Measurements from ENCODE around the gene SKP1.

Gene SKP1

GRCh38 chr5:134143431-134143830, 33.3 kb downstream of the SKP1 start:
- no peak for DNase-seq

DNA sequence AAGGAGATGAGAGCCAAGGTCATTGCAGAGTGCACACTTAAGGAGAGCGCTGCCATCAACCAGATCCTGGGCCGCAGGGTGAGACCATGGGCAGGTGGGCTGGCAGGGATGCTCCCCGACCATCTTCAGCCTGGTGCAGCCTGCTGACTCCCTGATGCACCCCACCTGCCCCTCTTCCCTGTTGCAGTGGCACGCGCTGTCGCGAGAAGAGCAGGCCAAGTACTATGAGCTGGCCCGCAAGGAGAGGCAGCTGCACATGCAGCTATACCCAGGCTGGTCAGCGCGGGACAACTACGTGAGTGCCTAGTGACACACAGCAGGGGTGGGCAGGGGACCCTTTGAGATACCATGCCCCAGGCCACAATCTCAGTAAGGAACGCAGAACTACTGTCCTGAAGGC, 33.9 kb downstream of the SKP1 start:
- no peak for DNase-seq

DNA sequence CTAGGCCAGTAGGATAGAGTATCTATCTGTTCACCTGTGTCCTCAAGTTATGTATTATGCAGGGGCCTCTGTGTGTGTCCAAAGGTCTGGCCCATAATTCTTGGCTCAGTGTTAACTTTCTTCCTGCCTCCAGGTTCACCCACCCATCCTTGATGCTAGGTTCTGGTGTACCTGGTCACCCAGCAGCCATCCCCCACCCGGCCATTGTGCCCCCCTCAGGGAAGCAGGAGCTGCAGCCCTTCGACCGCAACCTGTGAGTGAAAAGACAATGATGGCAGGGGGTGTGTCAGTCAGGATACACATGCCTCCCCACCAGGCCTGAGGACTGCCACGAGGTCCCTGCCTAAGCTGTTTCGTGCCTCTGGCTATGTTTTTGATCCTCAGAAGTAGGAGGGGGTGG, 34.7 kb downstream of the SKP1 start:
- no peak for DNase-seq

- no peak for DNase-seq
Measured at GRCh38 chr5:134141331-134142050, 35.3 kb downstream of the SKP1 start.

DNA sequence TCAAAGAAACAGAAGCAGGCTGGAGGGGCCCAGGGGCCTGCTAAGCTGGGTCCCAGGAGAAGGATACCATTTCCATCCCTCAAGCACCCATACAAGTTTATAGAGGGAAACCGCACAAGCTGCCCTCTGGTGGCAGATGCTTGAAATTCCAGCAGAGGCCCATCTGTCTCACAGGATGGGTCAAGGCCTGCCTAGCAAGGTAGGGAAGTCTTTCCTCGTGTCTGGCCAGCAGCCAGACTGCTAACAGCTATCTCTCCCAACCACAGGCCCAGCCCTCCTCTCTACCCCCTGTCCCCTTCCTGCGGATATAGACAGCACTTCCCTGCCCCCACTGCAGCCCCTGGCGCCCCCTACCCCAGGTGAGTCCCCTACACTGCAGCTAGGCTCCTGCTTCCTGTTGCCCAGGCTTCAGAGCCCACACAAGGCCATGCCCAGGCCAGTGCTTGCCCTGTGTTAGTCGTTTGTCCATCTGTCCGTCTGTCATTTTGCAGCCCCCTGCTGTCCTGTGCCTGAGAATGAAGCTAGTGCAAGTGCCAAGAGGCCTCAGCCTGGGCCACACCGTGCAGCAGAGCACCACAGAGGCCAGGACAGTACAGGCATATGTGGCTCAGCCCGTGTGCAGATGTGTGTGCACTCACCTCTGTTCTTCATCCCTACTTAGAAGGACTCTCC, 36.1 kb downstream of the SKP1 start:
- DNase-seq, result peak; percentile 53 to 78

DNA sequence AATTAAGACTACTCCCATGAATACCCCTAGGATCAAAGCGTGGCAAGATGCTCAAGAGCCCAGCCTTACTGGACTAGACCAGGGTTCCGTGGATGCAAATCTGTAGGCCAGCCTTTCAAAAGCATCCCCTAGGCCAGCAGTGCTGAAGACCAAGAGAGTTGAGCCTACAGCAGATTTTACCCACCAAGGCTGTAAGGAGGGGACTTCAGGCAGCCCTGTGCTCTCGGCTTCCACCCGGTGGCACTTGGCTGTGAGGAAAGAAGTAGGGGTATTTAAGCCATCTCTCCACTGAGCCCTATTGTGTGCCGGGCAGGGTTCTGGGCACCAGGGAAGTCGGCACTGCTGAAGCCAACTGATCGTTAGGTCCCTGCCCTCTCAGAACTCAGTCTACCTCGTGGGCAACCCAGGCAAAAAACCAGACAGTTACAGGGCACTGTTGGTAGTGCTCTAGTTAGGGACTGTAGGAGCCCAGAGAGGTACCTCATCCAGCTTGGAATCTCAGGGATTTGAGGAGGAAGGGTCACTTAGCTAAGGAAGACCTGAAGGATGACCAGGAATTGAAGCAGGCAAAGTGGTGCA, 36.8 kb downstream of the SKP1 start:
- DNase-seq, result no peak

GRCh38 chr5:134139377-134139851, 37.3 kb downstream of the SKP1 start:
- DNase-seq, result no peak

GRCh38 chr5:134138416-134139376, 38.1 kb downstream of the SKP1 start:
- no peak for DNase-seq

DNA sequence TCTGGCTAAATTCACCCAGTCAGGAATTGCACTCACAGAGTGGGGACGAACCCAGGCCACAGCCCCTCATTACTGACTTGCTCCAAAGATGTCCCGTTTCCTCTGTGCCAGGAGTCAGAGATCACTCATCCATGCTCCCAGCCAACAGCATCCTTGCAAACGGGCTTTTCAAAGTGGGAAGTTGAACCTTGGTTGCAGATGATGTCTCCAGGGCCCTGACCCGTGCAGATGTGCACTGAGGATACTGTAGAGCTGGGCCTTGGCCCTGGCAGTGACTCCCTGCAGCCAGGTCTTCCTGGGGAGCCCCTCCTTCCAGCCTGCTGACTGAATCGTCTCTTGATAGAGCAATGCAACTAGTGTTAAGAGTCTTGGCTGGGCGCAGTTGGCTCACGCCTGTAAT, 40.0 kb downstream of the SKP1 start:
- no peak for DNase-seq

- DNase-seq, result peak in 1 of 2 experiments; percentile 8
Measured at GRCh38 chr5:134136221-134136631, 40.5 kb downstream of the SKP1 start.

DNA sequence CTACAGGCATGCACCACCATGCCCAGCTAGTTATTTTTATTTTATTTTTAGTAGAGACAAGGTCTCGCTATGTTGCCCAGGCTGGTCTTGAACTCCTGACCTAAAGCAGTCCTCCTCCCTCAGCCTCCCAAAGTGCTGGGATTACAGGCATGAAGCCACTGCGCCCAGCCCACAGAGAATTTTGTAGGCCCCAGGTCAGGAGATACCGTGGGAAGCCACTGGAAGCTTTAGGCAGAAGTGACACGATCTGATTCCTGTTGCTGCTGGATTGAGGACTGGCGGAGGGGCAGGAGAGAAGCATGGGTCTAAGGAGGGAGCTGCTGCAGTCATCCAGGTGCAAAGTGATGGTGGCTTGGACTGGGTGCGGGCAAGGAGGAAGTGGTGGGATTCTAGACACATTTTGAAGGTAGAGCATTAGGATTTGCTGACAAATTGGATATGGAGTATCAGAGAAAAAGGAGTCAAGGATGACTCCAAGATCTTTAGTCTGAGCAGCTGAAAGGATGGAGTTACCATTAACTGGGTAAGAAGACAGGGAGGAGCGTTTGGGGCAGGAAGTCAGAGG, 41.6 kb downstream of the SKP1 start:
- DNase-seq, result no peak

DNA sequence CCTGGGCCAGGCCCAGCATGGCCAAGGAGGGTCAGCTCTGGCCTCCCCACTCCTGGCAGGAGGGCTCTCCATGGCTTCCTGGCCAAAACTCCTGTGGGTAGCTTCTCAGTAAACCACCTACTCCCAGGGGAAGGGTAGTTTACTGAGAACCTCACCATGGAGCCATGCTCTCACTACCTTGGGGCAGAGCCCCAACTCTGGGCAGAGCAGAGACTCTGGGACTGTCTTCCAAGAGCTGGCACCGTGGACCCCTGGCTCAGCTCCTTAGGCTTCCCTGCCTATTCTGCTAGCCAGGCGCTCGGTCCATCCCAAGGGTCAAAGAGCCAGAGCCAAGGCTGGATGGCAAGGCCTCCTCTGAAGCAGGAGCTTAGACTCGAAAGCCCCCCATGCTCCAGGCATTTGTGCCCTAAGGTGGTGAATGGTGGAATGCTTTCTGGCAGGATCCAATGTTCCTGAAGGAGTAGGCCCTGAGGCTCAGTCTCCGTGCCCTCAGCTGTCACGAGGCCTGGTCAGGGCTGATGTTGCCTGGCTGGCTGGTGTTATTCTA, 42.7 kb downstream of the SKP1 start:
- no peak for DNase-seq

DNA sequence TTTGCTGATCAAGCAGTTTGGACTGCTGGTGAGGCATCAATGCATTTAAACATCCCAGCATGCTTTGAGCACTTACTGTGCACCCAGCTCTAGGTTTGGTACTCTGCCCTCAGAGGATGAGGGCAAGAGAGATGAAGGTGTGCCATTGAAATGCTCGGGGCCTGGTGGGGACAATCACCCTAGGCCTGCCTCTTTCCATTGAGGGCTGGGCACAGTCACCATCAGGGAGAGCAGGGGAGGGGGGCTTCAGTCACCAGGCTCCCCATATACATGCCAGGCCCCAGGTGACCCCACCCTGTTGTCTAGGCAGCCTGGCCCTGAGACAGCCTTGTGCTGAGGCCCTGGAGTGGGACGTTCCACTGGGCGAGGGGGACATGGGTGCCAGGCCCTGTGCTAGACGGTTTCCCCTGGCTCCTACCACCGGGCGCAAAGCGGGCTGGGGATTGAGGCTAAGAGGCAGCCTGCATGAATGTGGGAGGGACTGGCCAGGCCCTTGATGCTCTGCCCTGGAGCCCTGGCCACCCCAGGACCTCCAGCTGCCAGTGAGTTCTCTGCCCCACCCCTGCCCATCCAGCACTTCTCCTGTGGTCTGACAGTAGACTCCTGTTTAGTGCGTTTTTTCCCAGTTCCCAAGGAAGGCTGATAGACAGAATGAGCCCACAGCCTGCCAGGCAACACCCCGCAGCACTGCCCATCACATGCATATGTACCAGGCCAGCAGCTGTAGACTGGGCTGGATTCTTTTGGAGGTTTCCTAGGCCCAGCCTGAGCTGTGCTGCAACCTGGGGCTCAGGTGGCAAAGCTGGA, 43.4 kb downstream of the SKP1 start:
- no peak for DNase-seq

- no peak for DNase-seq
Measured at GRCh38 chr5:134132372-134133187, 44.2 kb downstream of the SKP1 start.

- DNase-seq, result no peak
Measured at GRCh38 chr5:134131578-134132350, 45.0 kb downstream of the SKP1 start.

GRCh38 chr5:134131165-134131564, 45.6 kb downstream of the SKP1 start:
- no peak for DNase-seq

- DNase-seq, result no peak
Measured at GRCh38 chr5:134130239-134130945, 46.4 kb downstream of the SKP1 start.

GRCh38 chr5:134129411-134130238, 47.1 kb downstream of the SKP1 start:
- no peak for DNase-seq
